GM18508 (cell line): ENCODE measurements around the gene GAB2.

Experiments used
- ATAC-seq: cut with Tn5 transposase; IDR thresholded peaks from one replicate; pipeline ENCODE4 v1.9.1; 2021; ENCODE audit warnings: moderate number of reproducible peaks; ENCODE audit not compliant: insufficient read depth, unreplicated experiment

Gene GAB2

DNA sequence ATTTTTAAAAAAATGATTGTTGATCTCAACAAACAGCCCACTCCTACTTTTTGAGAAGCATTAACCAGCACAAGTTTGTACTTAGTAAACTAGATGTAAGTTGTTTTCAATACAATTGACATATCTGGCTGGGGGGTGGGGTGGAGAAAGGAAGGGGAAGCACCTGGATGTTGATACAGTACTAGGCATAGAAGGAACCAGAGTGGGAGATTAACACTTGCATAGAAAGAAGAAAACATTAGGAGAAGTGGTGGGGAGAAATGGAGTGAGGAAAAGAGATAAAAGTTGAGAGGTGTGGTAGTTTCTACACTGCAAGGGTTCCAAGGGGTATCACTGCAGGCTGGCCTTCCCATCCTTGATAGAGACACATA lies 10.6 kb upstream of the GAB2 start:
- no peak for ATAC-seq

GRCh38 chr11:78427615-78428265 lies 10.1 kb upstream of the GAB2 start:
- ATAC-seq = no peak

- no peak for ATAC-seq
Observed at GRCh38 chr11:78426845-78427244, 9.2 kb upstream of the GAB2 start.

DNA sequence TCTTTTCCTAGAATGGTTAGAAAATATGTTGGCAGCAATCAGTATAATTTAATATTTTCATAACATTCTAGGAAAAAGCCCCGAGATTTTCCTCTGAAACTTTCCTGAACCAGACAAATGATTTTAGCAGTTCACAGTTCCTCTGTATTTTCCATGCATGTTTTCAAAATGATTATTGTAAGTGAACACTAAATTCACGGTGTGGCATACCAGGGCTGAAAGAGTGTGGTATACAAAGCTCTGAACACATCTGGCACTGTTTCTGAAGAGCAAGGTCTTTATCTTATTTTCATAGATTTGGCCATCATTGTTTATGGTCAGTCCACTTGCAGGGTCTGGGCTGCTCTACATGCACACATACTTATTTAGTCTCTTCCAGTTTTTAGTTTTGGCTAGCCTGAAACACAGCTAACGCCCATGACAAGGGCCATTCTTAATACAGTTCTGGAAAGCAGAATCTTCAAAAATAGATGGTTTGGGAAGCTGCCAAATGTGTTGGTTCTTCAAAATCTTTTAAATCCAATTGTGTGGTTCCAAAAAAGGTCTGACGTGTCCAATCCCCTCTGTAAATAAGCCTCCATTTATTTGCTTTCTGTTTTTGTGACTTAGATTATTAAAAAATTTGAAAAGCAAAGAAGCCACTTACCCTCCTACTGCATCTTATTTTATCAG lies 7.9 kb upstream of the GAB2 start:
- ATAC-seq = no peak

DNA sequence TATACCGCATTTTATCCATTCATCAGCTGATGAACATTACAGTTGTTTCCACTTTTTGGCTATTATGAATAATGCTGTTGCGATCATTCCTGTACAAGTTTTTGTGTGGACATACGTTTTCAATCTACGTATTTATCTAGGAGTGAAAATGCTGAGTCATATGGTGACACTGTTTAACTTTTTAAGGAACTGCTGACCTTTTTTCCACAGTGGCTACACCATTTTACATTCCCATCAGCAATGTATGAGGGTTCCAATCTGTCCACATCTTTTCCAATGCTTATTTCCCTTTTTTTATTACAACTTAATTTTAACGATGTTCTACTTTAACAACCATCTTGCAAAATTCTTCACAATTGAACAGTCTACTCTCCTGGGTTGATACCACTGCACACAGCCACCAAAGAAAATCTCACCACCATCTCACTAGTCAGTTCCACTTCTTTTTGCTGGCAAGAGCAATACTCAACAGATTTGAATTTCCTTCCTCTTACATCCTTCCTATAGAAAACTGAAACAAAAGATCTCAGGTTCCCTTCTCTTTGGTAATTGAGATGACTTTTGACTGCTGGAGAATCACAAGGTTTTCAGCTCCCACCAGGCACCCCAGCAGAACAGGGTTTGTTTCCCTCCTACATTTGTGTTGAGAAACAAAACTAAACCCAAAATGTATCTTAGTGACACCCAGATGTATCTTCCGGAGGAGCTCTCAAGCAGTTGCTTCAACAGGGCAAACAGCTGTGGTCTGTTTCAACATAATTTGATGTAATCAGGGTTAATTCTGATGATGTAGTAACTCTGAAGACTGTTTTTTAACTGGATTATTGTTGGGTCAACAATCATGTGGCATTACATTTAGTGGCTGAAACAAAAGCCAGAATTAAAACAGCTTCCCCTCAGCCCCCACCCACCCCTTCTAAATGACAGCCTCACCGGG lies 7.0 kb upstream of the GAB2 start:
- ATAC-seq = no peak

DNA sequence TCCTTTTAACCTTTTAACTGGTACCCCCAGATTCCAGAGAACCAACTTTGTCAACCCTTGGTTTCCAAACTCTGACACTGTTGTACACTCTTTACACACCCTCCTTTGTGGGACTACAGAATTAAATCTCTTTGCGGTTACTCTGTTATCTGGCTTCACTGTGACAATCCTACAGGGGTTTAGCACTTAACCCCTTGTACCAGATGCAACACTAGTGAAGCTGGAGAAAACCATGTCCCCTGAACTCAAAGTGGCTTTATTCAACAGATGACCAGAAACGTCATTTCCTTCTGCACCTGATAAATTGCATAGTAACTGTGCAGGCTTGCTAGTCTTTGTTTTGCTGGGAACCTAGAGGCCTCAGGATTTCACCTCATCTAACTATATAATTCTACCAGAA lies 5.6 kb upstream of the GAB2 start:
- ATAC-seq = no peak

- ATAC-seq = no peak
Observed at GRCh38 chr11:78420796-78421209, 3.2 kb upstream of the GAB2 start.

DNA sequence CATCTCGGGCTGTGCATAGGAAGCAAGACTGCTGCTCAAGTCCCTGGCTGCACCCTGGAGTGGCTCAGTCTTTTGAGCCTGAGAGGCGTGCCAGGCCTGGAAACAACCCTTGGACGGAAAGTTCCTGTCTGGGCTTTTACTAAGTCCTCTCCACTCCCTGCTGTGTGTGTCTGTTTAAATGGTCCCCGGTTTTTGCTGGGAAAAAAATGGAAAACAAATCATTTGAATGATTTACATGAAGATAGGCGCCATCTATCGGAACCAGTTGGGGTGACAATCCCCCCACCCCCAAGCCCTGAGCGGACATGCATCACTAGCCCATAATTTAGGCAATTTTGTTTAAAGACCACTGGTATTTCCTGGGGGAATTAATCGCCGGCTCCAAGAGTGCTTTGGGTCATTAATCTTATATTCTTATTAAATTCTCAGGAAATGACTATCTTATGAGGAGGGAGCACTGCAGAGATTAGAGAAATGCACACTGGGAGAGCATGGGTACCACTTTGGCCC lies 2.7 kb upstream of the GAB2 start:
- no peak for ATAC-seq

DNA sequence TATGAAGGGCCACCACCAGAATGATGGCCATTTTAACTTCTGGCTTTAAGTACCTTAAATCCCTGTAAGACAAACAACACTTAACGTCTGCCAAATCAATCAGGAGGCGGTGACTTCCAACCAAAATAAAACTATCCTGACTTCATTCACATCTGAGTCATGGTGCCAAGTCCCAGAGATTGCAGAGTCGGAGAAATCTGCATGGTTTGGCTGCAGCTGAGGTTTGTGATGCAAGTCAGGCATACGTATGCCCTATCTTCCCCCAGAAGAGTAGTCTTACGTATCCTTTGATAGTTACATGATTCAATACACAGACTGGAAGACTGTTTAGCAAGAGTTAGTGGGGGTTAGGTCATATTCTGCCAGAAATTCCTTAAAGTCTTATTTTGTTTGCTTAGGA lies 1.7 kb upstream of the GAB2 start:
- ATAC-seq = no peak

- ATAC-seq = no peak
Observed at GRCh38 chr11:78418584-78419211, 1.1 kb upstream of the GAB2 start.

DNA sequence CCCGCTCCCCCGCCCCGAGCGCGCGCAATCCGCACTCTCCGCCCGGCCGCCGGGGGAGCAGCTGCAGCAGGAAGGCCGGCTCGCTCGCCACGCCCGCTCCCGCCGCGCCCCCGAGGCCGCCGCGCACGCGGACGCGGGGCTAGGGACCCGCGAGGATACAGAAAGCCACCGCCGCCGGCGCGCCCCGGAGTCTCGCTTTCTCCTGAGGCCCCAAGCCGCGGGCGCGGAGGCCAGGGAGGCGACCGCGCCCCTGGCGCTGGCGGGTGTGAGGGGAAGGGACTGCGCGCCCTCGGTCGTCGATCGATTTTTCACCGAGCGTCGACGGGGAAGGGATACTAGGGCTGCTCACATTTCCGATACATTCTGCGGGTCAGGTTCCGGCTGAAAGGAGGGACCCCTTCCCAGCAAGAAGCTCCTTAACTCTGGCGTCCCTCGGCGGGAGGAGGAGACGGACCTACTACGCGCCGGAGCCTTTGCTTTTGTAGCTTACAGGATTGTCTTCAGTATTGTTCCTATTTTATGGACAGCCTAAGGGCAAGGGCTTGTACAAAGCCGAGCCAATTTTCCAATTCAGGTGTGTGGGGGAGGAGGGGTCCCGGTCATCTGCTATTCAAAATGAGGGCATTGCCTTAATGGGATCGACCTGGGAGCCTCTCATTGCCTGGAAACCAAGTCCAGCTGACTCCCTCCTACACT lies 416 bp upstream of the GAB2 start:
- no peak for ATAC-seq

GRCh38 chr11:78416285-78417174 lies 1.1 kb downstream of the GAB2 start:
- no peak for ATAC-seq

DNA sequence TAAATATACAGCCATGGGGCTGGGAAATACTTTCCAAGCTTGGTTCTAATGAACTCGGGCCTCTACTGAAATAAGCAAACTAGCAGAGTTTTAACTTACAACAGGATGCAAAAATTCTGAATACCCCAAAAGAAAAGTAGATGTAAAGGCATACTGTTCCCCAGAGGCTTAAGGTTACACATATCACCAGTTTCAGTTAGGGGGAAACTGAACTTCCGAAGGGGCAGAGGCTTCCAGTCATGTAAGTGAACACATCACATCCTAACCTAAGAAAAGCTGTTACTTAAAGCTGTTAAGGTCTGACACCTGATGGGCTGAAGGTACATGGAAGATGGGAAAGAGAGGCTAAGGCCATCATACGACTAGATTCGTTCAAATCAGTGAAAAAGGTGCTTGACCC lies 2.3 kb downstream of the GAB2 start:
- ATAC-seq = no peak

DNA sequence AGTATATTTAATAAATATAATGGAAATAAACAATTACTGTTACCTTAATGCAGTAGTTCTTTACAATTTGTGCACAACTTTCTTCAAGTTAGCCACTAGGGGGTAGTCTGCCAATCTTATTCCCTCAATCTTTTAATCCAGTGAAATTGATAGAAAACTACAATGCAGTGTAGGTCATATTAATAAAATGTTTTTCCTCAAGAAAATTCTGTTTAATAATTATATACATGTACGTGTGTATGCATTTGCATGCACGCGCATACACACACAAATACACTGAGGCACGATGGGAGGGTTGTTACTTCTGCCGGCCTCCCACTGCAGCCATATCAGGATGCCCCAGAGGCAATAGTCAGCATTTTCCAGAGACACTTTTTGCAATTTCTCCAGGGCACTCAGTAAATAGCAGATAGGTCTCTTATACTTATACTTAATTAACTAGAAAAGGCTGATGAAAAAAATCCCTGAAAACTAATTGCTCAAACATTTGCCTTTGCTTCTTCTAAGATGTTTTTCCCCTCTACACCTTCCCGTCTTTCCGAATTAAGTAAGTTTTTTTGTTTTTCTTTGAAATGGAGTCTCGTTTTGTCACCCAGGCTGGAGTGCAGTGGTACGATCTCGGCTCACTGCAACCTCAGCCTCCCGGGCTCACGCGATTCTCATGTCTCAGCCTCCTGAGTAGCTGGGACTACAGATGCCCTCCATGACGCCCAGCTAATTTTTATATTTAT lies 3.1 kb downstream of the GAB2 start:
- no peak for ATAC-seq

DNA sequence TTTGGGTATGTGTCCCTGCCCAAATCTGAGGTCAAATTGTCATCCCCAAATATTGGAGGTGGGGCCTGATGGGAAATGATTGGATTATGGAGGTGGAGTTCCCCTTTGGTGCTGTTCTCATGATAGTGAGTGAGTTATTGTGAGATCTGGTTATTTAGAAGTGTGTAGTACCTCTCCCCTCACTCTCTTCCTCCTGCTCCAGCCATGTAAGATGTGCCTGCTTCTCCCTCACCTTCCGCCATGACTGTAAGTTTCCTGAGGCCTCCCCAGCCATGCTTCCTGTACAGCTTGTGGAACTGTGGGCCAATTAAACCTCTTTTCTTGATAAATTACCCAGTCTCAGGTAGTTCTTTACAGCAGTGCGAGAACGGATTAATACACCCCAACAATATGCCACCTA lies 9.0 kb downstream of the GAB2 start:
- no peak for ATAC-seq

- no peak for ATAC-seq
Observed at GRCh38 chr11:78406568-78407196, 10.9 kb downstream of the GAB2 start.

- no peak for ATAC-seq
Observed at GRCh38 chr11:78405805-78406204, 11.8 kb downstream of the GAB2 start.

DNA sequence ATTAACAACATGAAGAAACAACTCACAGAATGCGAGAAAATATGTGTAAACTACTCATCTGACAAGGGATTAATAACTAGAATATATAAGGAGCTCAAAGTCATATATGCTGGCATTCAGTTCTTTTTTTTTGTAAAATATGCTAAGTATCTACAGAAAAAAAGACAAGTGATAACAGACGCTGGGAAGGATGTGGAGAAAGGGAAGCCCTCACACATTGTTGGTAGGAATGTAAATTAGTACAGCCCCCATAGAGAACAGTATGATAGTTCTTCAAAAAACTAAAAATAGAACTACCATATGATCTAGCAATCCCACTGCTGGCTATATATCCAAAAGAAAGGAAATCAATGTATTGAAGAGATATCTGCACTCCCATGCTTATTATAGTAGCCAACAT lies 13.8 kb downstream of the GAB2 start:
- no peak for ATAC-seq
